Measurements from ENCODE around the gene LIPT2.

Gene LIPT2

GRCh38 chr11:74494916-74495315 is 1.4 kb upstream of the LIPT2 start:
- DNase-seq (ENCODE audit: low read depth), result no peak

GRCh38 chr11:74493791-74494630 is 487 bp upstream of the LIPT2 start:
- DNase-seq (ENCODE audit: low read depth), result no peak

DNA sequence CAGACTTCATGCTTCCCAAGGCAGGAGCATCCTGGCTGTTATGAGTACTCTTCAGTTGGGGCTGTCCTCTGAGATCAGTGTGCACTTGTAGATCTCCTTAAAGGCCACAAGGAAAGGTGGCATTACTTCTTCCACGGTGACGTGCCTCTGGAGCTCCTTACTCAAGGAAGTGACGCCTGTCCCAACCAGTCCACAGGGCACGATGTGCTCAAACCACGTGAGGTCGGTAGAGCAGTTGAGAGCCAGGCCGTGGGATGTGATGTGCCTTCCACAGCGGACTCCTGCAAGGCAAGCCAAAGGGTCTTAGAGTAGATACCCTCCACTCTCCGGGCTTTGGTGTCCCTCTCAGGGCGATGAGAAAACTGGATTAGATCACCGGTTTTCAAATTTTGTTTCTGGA is 1.4 kb downstream of the LIPT2 start:
- no peak for DNase-seq (ENCODE audit: low read depth)

DNA sequence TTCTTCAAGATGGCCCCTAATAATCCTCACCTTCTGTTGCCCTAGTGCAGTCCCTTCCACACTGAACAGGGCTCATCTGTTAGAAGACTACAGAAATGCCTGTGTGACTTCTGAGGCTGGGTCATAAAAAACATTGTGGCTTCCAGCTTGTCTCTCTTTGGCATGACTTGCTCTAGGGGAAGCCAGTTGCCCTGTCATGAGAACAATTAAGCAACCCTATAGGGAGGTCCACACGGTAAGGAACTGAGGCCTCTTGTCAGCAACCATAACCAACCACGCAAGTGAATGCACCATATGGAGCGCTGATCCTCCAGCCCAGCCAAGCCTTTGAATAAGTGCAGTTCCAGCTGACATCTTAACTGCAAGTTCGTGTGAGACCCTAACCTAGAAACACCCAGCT is 2.6 kb downstream of the LIPT2 start:
- no peak for DNase-seq (ENCODE audit: low read depth)

GRCh38 chr11:74487875-74488274 is 5.6 kb downstream of the LIPT2 start:
- DNase-seq (ENCODE audit: low read depth), result no peak

DNA sequence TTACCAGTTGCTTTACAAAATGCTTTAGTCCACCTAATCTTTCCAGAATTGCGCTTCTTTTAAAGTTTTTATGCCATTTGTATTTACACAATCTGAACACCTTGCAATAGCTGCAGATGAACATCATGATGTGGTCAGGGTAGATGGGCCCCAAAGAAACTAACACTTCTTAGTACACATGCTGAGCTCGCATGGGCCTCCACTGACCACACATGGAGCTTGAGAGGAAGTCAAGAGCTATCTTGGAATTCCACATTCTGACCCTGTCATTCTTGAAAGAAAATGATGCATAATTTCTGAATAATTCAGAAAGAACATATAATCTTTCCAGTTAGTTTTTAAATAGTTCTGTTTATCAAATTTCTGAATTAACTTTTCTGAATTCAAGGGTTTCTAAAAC is 7.7 kb downstream of the LIPT2 start:
- DNase-seq (ENCODE audit: low read depth), result no peak

DNA sequence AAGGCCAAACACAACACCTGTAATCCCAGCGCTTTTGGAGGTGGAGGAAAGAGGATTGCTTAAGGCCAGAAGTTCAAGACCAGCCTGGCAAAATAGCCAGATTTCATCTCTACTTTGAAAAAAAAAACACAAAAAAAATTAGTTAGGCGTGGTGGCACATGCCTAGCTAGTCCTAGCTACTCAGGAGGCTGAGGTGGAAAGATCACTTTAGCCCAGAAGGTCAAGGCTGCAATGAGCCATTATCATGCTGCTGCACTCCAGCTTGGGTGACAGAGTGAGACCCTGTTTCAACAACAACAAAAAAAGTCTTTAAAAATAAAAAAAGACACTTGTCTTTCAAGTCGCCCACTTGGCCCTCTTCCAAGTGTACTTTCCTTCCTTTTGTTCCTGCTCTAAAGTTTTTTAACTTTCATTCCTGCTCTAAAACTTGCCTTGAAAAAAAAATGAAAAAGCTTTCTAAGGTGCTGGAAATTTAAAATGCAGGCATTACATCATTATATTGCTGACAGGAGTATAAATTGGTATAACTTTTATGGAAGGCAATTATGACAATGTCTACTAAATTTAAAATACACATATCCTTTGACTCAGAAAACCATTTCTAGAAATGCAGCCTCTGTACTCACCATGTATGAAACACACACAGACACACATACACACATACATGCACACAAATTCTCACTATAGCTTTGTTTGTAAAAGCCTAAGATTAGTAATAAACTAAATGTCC is 12.7 kb downstream of the LIPT2 start:
- DNase-seq (ENCODE audit: low read depth), result no peak

DNA sequence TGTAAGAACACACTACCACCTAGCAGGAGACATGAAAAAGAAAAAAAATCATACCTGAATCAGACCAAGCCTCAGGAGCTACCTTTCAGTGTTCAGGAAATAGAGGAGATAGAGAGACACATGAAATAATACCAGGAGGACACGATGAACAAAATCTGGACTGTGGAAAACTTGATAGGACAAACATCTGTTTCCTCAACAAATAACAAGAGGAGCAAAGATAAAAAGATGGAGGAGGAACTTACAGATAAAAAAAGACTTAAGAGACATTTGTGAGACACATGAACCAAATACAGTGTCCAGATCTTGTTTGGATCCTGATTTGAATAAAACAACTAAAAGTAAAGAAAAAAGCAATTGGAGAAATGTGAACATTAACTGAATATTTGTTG is 13.8 kb downstream of the LIPT2 start:
- DNase-seq (ENCODE audit: low read depth), result no peak

DNA sequence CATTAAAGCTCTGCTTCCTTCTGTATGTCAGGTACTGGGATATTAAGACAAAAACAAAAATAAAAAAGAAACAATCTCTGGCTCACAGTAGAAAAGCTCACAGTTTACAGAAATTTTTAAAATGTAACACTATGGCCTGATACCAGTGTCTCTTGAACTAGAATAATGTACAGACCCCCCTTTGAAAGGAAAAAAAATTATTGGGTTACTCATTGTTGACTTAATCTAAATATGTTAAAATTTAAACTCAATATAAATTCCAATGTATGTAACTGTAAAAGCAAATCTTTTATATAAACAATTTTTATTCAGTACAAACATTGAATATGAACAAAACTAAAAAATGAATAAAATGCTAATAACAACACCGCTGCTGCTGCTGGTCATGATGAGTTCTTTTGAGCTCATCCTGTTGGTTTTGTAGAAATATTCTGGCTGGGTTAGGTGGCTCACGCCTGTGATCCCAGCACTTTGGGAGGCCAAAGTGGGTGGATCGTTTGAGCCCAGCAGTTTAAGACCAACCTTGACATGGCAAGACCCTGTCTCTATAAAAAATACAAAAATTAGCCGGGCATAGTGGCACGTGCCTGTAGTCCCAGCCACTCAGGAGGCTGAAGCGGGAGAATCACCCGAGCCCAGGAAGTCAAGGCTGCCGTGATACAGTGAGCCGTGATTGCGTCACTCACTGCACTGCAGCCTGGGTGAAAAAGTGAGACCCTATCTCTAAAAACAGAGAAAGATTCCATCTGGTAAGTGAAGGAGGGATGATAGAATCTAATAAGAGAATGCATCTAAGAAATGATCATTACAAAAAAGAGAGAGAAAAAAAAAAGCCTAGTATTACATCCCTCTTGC is 14.4 kb downstream of the LIPT2 start:
- no peak for DNase-seq (ENCODE audit: low read depth)

DNA sequence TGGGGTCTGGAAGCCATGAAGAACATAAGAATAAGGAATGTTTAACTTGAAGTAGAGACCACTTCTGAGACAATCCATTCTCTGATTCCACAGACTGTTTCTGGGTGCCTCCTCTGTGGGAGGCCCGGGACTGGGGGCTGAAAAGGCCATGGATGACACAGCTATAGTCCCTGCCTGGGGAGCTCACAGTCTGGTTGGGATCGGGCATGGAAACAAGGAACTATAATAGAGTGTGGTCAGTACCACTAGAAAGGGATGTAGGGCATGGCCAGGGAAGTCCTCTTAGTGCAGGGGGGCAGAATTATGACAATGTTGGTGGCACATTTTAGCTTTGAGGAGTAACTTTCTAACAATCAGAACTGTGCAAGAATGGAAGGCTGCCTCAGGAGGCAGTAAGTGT is 17.0 kb downstream of the LIPT2 start:
- no peak for DNase-seq (ENCODE audit: low read depth)

- no peak for DNase-seq (ENCODE audit: low read depth)
Observed at GRCh38 chr11:74474316-74474715, 19.2 kb downstream of the LIPT2 start.

DNA sequence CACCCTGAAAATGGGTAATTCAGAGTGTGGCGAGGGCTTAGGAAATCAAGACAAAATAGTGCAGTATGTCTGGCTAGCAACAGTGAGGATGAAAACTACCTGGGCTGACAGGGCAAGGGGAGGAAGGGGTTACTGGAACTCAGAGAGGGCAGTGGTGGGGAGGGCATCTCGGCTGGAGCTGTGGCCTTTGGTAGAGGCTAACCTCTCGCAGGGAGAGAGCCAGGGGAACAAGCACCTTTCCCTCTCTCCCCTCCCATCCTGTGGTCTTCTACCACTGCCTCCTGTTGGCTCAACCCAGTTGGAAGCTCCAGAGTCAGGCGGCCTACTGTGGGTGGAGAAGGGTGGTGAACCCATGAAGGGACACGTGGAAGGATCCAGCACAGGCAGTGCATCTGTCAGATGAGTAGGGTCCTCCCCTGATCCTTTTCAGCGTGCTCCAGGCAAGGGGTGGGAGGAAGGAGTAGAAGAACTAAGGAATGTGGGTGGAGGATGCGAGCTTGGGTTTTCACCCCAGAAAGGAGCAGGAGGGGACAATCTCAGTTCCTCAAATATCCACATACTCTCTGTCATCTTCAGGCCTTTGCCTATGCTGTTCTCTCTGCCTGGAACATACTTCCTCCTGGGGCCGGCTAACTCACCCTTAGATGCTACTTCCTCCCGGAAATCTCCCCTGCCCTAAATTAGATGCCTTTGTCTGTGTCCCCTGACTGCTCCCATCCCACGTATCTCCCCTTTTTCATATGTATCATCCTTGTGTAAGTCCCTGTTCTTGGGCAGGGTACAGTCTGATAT is 19.9 kb downstream of the LIPT2 start:
- no peak for DNase-seq (ENCODE audit: low read depth)

DNA sequence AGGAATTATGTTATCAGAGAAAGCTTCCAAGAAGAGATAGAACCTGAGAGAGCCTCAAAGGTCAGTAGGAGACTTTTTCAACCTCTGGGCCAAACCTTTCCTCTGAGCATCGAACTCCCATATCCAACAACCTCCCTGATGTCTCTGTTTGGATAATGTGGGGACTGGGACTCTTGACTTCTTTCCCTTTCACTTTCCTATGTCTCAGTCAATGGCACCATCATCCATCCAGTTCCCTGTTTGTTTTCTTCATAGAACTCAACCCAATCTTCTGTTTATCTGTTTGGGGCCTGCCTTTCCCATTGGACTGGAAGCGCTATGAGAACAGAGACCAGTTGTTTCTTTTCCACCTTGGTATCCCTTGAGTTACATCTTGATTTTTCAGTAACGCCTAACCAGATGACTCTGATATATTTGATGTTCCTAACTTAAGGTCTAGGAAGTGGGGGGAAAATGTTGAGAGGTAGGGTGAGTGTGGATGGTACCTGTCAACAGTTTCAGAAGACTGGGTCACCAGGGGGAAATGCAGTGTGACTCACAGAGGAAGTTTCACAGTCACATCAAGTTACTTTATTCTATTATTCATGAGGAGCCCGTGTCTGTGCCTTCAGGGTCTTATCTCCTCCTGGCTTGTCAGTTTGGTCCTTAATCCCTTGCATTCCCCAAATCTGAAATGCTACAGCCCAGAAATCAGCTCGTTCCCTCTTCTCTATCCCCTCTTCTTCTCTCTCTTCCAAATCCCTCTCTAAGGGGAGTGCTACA is 21.7 kb downstream of the LIPT2 start:
- no peak for DNase-seq (ENCODE audit: low read depth)

DNA sequence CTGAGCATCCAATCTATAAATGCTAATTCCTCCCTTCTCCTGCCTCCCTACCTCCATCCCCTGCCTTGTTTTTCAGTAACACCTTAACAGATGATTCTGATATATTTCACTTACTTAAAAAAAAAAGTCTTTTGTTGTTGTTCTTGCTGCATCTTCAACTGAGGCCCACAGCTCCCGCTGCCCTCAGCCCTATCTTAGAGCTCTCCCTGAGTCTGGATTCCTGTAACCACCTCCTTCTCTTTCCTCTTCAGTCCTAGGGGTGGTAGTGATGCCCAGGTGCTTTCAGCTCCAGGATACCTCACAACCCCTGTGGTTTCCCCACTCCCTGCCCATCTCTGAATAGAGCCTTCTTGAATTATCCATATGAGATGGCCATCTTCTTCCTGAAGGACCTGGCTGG is 22.5 kb downstream of the LIPT2 start:
- DNase-seq (ENCODE audit: low read depth), result no peak

DNA sequence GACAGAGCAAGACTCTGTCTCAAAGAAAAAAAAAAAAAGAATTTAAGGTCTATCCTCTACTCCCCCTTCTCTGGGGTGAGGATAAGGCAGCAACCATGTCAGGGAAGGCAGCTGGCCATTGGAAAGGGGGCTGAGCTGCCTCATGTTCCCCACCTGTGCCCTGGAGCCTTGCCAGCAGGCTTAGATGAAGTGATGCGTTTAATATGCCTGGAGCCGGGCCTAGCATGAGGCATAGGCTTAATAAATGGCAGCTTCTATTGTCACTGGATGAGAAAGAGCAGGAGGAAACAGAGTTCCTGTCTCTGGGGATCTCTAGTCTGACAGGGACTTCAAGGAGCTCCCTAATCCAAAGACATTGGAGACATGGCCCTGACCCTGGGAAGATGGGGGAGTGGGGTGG is 23.0 kb downstream of the LIPT2 start:
- no peak for DNase-seq (ENCODE audit: low read depth)

- DNase-seq (ENCODE audit: low read depth), result no peak
Observed at GRCh38 chr11:74468936-74469335, 24.6 kb downstream of the LIPT2 start.

GRCh38 chr11:74468521-74468920 is 25.0 kb downstream of the LIPT2 start:
- DNase-seq (ENCODE audit: low read depth), result no peak

GRCh38 chr11:74468058-74468457 is 25.5 kb downstream of the LIPT2 start:
- no peak for DNase-seq (ENCODE audit: low read depth)

DNA sequence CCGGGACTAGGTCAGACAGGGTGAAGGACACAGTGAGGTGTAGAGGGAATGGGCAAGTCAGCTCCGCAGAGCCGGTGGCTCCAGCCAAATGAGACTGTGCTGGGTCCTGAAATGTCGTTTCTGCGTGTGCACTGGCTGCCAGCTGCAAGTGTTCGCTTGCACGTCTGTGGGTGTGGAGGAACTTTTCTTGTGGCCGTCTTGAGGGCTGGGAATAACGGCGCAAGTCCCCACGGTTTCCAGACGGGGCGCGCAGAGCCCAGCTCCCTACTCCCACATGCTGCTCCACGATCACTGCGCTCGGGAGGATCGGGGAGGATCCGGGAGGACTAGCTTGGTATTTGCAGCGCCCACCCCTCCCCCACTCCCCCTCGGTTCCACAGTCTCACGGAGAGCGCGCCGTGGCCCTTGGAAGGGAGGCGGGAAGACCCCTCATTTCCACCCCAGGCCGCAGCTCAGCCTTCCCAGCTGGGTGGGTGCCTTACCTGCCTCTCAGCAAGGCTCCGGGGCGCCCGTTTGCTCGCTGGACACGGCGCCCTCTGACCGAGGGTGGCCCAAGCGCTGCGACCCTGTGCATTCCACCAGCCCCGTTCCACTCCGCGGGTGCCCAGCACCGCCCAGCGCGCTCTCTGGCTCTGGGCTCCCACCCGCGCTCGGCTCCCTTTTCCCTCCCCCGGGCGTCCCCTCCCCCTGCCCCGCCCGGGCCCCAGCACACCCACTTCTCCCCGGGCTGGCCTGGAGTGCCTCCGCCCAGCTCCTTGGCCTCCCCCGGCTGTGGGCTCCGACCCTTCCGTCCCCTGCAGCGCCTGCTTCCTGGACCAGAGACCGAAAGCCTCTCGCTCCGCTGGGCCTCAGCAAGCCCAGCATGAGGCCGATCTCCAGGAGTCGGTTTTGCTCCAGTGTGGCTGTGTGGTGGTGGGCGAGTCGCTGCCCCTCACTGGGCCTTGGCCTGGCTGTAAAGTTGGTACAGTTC is 26.3 kb downstream of the LIPT2 start, which contains the start of gene KCNE3:
Gene KCNE3 (minus strand): TSS at position 634 of the 970 bp plus-strand sequence. CDS start 9,986 bp downstream, outside the sequence.
- DNase-seq (ENCODE audit: low read depth), result no peak

DNA sequence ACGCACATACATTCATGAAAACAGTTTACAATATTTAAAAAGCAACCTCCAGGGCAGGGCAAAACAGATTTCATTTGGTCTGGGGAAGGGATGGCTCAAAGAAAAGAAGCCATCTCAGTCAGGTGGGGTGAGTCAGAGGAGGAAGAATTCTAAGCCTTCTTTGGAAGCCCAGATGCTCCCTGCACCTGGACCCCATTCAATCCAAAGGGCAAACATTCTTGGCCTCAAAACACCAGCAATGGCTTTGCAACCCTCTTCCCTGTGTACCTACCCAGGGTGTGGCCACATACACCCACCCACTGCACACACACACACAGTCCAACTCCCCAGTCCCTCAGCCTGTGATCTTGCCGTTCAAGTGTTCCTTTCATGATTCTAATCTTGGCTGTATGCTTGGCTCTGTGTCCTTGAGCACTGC is 28.2 kb downstream of the LIPT2 start:
- no peak for DNase-seq (ENCODE audit: low read depth)

Measured in stimulated activated CD8-positive, alpha-beta memory T cell treated with anti-CD3 and anti-CD28 coated beads, Interleukin-12 subunit alpha, Interleukin-12 subunit beta, amount 100 ng/mL, for 1 hour (primary cell).